ENCODE measurements around the gene STX18.
"Not testable (repeated sequence)": the region's sequence is repeated elsewhere in the genome, so short reads cannot be mapped to it uniquely, and the experiment has no call there.

STX18 gene

GRCh38 chr4:4541661-4542570, at the start of gene STX18:
STX18 (minus strand) TSS chr4:4542048; CDS start chr4:4541964, 84 bp downstream.
- Mint-ChIP-seq H3K4me3 (peak within 1 kb of the TSS; percentile 95), H3K4me1 (peaks cover 47% of the 10 kb centered on the region), H3K36me3 (ENCODE audit: low read depth) (peaks cover 2% of the 10 kb centered on the region), H3K27ac (peak within 1 kb of the TSS; percentile 93), H3K27me3 (no peaks in the 10 kb centered on the region), H3K9me3 (no peaks in the 10 kb centered on the region)
- ATAC-seq (peak; percentile 94), DNase-seq (peak; percentile 94)

- DNase-seq = no peak
- peaks cover 24% of the 10 kb centered on the region for H3K9me3 Mint-ChIP-seq
- no peak for ATAC-seq
- no peaks in the 10 kb centered on the region for H3K27me3 Mint-ChIP-seq
- no peaks in the 10 kb centered on the region for H3K4me1 Mint-ChIP-seq
- peaks cover 37% of the 10 kb centered on the region for H3K36me3 Mint-ChIP-seq (ENCODE audit: low read depth)
- H3K4me3 Mint-ChIP-seq = no peak overlapping the region
- H3K27ac Mint-ChIP-seq = no peak overlapping the region
Observed at GRCh38 chr4:4591071-4591470, 49.2 kb upstream of the STX18 start.

- H3K9me3 Mint-ChIP-seq = peaks cover 26% of the 10 kb centered on the region
- H3K4me1 Mint-ChIP-seq = no peaks in the 10 kb centered on the region
- no peak overlapping the region for H3K27ac Mint-ChIP-seq
- no peak overlapping the region for H3K4me3 Mint-ChIP-seq
- H3K27me3 Mint-ChIP-seq = no peaks in the 10 kb centered on the region
- DNase-seq (no peak), ATAC-seq (no peak)
- peaks cover 36% of the 10 kb centered on the region for H3K36me3 Mint-ChIP-seq (ENCODE audit: low read depth)
Observed at GRCh38 chr4:4590546-4590945, 48.7 kb upstream of the STX18 start.

GRCh38 chr4:4585012-4585670, 43.3 kb upstream of the STX18 start:
- no peaks in the 10 kb centered on the region for H3K27me3 Mint-ChIP-seq
- no peaks in the 10 kb centered on the region for H3K4me1 Mint-ChIP-seq
- ATAC-seq (no peak), DNase-seq (no peak)
- no peak overlapping the region for H3K27ac Mint-ChIP-seq
- H3K9me3 Mint-ChIP-seq = peaks cover 7% of the 10 kb centered on the region
- no peak overlapping the region for H3K4me3 Mint-ChIP-seq
- peaks cover 22% of the 10 kb centered on the region for H3K36me3 Mint-ChIP-seq (ENCODE audit: low read depth)

- ATAC-seq (no peak), DNase-seq (no peak)
- Mint-ChIP-seq H3K27me3 (no peaks in the 10 kb centered on the region), H3K4me1 (no peaks in the 10 kb centered on the region), H3K9me3 (peaks cover 7% of the 10 kb centered on the region), H3K4me3 (no peak overlapping the region), H3K27ac (no peak overlapping the region), H3K36me3 (ENCODE audit: low read depth) (peaks cover 26% of the 10 kb centered on the region)
Observed at GRCh38 chr4:4583606-4584005, 41.8 kb upstream of the STX18 start.

GRCh38 chr4:4582653-4583052, 40.8 kb upstream of the STX18 start:
- H3K9me3 Mint-ChIP-seq = peaks cover 7% of the 10 kb centered on the region
- H3K4me1 Mint-ChIP-seq = no peaks in the 10 kb centered on the region

GRCh38 chr4:4580494-4580893, 38.6 kb upstream of the STX18 start:
- no peak overlapping the region for H3K4me3 Mint-ChIP-seq
- no peak for DNase-seq
- H3K36me3 Mint-ChIP-seq (ENCODE audit: low read depth) = peaks cover 19% of the 10 kb centered on the region
- peaks cover 5% of the 10 kb centered on the region for H3K4me1 Mint-ChIP-seq
- no peaks in the 10 kb centered on the region for H3K9me3 Mint-ChIP-seq
- ATAC-seq = no peak
- H3K27ac Mint-ChIP-seq = no peak overlapping the region
- peaks cover 3% of the 10 kb centered on the region for H3K27me3 Mint-ChIP-seq

More at GRCh38 chr4:4582653-4583052, 40.8 kb upstream of the STX18 start:
- Mint-ChIP-seq H3K27ac (no peak overlapping the region), H3K4me3 (no peak overlapping the region), H3K27me3 (no peaks in the 10 kb centered on the region), H3K36me3 (ENCODE audit: low read depth) (peaks cover 26% of the 10 kb centered on the region)
- DNase-seq (no peak), ATAC-seq (no peak)

- Mint-ChIP-seq H3K9me3 (no peaks in the 10 kb centered on the region), H3K27ac (no peak overlapping the region), H3K27me3 (peaks cover 4% of the 10 kb centered on the region), H3K4me1 (peaks cover 15% of the 10 kb centered on the region), H3K4me3 (no peak overlapping the region), H3K36me3 (ENCODE audit: low read depth) (peaks cover 13% of the 10 kb centered on the region)
- no peak for ATAC-seq
- DNase-seq = no peak
Observed at GRCh38 chr4:4578981-4579380, 37.1 kb upstream of the STX18 start.

- no peak overlapping the region for H3K27ac Mint-ChIP-seq
- peaks cover 15% of the 10 kb centered on the region for H3K4me1 Mint-ChIP-seq
- peaks cover 4% of the 10 kb centered on the region for H3K27me3 Mint-ChIP-seq
- H3K9me3 Mint-ChIP-seq = no peaks in the 10 kb centered on the region
- no peak overlapping the region for H3K4me3 Mint-ChIP-seq
- DNase-seq (no peak), ATAC-seq (no peak)
- peaks cover 11% of the 10 kb centered on the region for H3K36me3 Mint-ChIP-seq (ENCODE audit: low read depth)
Observed at GRCh38 chr4:4577359-4577875, 35.6 kb upstream of the STX18 start.

GRCh38 chr4:4575284-4576211, 33.7 kb upstream of the STX18 start:
- DNase-seq = peak; percentile 67
- peaks cover 14% of the 10 kb centered on the region for H3K36me3 Mint-ChIP-seq (ENCODE audit: low read depth)
- H3K27me3 Mint-ChIP-seq = peaks cover 4% of the 10 kb centered on the region
- no peak overlapping the region for H3K27ac Mint-ChIP-seq
- peak; percentile 88 for ATAC-seq
- H3K9me3 Mint-ChIP-seq = no peaks in the 10 kb centered on the region
- H3K4me1 Mint-ChIP-seq = peaks cover 15% of the 10 kb centered on the region
- H3K4me3 Mint-ChIP-seq = peak overlapping the region; percentile 60

- H3K4me3 Mint-ChIP-seq = peak overlapping the region; percentile 60
- peaks cover 2% of the 10 kb centered on the region for H3K9me3 Mint-ChIP-seq
- H3K27ac Mint-ChIP-seq = no peak overlapping the region
- DNase-seq (no peak), ATAC-seq (no peak)
- peaks cover 16% of the 10 kb centered on the region for H3K36me3 Mint-ChIP-seq (ENCODE audit: low read depth)
- peaks cover 4% of the 10 kb centered on the region for H3K27me3 Mint-ChIP-seq
- H3K4me1 Mint-ChIP-seq = peaks cover 15% of the 10 kb centered on the region
Observed at GRCh38 chr4:4574792-4575191, 32.9 kb upstream of the STX18 start.

- Mint-ChIP-seq H3K4me3 (no peak overlapping the region), H3K9me3 (peaks cover 4% of the 10 kb centered on the region), H3K4me1 (peaks cover 15% of the 10 kb centered on the region), H3K27ac (no peak overlapping the region), H3K36me3 (ENCODE audit: low read depth) (peaks cover 20% of the 10 kb centered on the region), H3K27me3 (peaks cover 4% of the 10 kb centered on the region)
- no peak for ATAC-seq
- DNase-seq = no peak
Observed at GRCh38 chr4:4574052-4574451, 32.2 kb upstream of the STX18 start.

- Mint-ChIP-seq H3K9me3 (peaks cover 4% of the 10 kb centered on the region), H3K27me3 (peaks cover 4% of the 10 kb centered on the region), H3K27ac (no peak overlapping the region), H3K36me3 (ENCODE audit: low read depth) (peaks cover 24% of the 10 kb centered on the region), H3K4me3 (no peak overlapping the region), H3K4me1 (peaks cover 15% of the 10 kb centered on the region)
- ATAC-seq (no peak), DNase-seq (no peak)
Observed at GRCh38 chr4:4572821-4573220, 31.0 kb upstream of the STX18 start.

- not testable (repeated sequence) for H3K9me3 Mint-ChIP-seq, H3K4me1 Mint-ChIP-seq, DNase-seq, H3K27ac Mint-ChIP-seq, H3K4me3 Mint-ChIP-seq, ATAC-seq, H3K27me3 Mint-ChIP-seq
- H3K36me3 Mint-ChIP-seq (ENCODE audit: low read depth) = peaks cover 20% of the 10 kb centered on the region
Observed at GRCh38 chr4:4569861-4570260, 28.0 kb upstream of the STX18 start.

All from activated naive CD8-positive, alpha-beta T cell treated with anti-CD3 and anti-CD28 coated beads, Interleukin-2, amount 50 U/mL, for 24 hours (primary cell).